ENCODE data around the gene THRB. TPM values are rescaled to one million over a fixed set of nuclear protein-coding genes. Genes with fewer than 3 reads are reported as not detected.

Gene THRB
- total and polyA plus RNA-seq, 10 donors, result 1.00 to 26.6 (median 16.2) TPM

- H3K9me3 ChIP-seq, result no peaks in the 10 kb centered on the region
- DNase-seq, result no peak
- no peaks in the 10 kb centered on the region for H3K27me3 ChIP-seq (replicated peaks in 1 of 7)
- TF ChIP-seq CTCF (IDR thresholded peaks at IDR 0.05 in 8 of 11, conservative IDR thresholded peaks at IDR 0.05 in 3 of 11), result no peak
- no peak for TF ChIP-seq POLR2A (IDR thresholded peaks at IDR 0.05)
- no peak for TF ChIP-seq POLR2AphosphoS5 (IDR thresholded peaks at IDR 0.05)
- H3K4me1 ChIP-seq, result no peaks in the 10 kb centered on the region
- WGBS, 5 donors, result 89 to 97% (median 93%) methylated on average over 2 of the region's 2 CpGs
- no peak overlapping the region for H3K4me3 ChIP-seq
- no peaks in the 10 kb centered on the region for H3K36me3 ChIP-seq
- intact Hi-C loops (cut with DNase I; ENCODE audit: low total_unique reads), result no loop called here
- H3K27ac ChIP-seq, result no peak overlapping the region
Observed at GRCh38 chr3:24273491-24273890, 221.2 kb downstream of the THRB start.

- 73 to 93% (median 88%) methylated on average over 2 of the region's 2 CpGs for WGBS, 5 donors
- Histone ChIP-seq H3K36me3 (no peaks in the 10 kb centered on the region), H3K4me3 (no peak overlapping the region), H3K9me3 (no peaks in the 10 kb centered on the region), H3K27me3 (replicated peaks in 1 of 7) (no peaks in the 10 kb centered on the region), H3K4me1 (no peaks in the 10 kb centered on the region), H3K27ac (no peak overlapping the region)
- intact Hi-C loops (cut with DNase I; ENCODE audit: low total_unique reads), result no loop called here
- no peak for TF ChIP-seq CTCF (IDR thresholded peaks at IDR 0.05 in 8 of 11, conservative IDR thresholded peaks at IDR 0.05 in 3 of 11)
- TF ChIP-seq POLR2A (IDR thresholded peaks at IDR 0.05), result no peak
- TF ChIP-seq POLR2AphosphoS5 (IDR thresholded peaks at IDR 0.05), result no peak
- no peak for DNase-seq
Observed at GRCh38 chr3:24272875-24273274, 221.8 kb downstream of the THRB start.

- no peak overlapping the region for H3K4me3 ChIP-seq
- no peak for DNase-seq
- no peaks in the 10 kb centered on the region for H3K36me3 ChIP-seq
- TF ChIP-seq CTCF (IDR thresholded peaks at IDR 0.05 in 8 of 11, conservative IDR thresholded peaks at IDR 0.05 in 3 of 11) (no peak), POLR2A (IDR thresholded peaks at IDR 0.05) (no peak), POLR2AphosphoS5 (IDR thresholded peaks at IDR 0.05) (no peak)
- H3K27ac ChIP-seq, result no peak overlapping the region
- no peaks in the 10 kb centered on the region for H3K27me3 ChIP-seq (replicated peaks in 1 of 7)
- H3K9me3 ChIP-seq, result no peaks in the 10 kb centered on the region
- intact Hi-C loops (cut with DNase I; ENCODE audit: low total_unique reads), result no loop called here
- H3K4me1 ChIP-seq, result no peaks in the 10 kb centered on the region
Observed at GRCh38 chr3:24272408-24272807, 222.2 kb downstream of the THRB start.

GRCh38 chr3:24271228-24271627, 223.4 kb downstream of the THRB start:
- Histone ChIP-seq H3K27ac (no peak overlapping the region), H3K27me3 (replicated peaks in 1 of 7) (no peaks in the 10 kb centered on the region), H3K4me1 (no peaks in the 10 kb centered on the region), H3K9me3 (no peaks in the 10 kb centered on the region), H3K4me3 (no peak overlapping the region), H3K36me3 (no peaks in the 10 kb centered on the region)
- 70 to 88% (median 84%) methylated on average over 3 of the region's 3 CpGs for WGBS, 5 donors
- DNase-seq, result no peak
- intact Hi-C loops (cut with DNase I; ENCODE audit: low total_unique reads), result no loop called here
- TF ChIP-seq POLR2A (IDR thresholded peaks at IDR 0.05) (no peak), POLR2AphosphoS5 (IDR thresholded peaks at IDR 0.05) (no peak), CTCF (IDR thresholded peaks at IDR 0.05 in 8 of 11, conservative IDR thresholded peaks at IDR 0.05 in 3 of 11) (no peak)
